Fibroblast of the aortic adventitia (primary cell): Measurements from ENCODE around the gene TSHZ3. TPM values are rescaled to one million over a fixed set of nuclear protein-coding genes. Genes with fewer than 3 reads are reported as not detected.

Source experiments
- DNase-seq: peaks from one replicate; pipeline ENCODE4 v3.0.0-alpha.2; 2010; ENCODE audit warnings: low read depth
- H3K4me3 ChIP-seq: 2 replicates; pipeline ENCODE4 v1.5.1; 2011; ENCODE audit warnings: low read depth, mild to moderate bottlenecking, control low read depth, low read length, moderate library complexity
- total RNA-seq: library from RNA; depleted of rRNA; stranded (reverse); fragments of >200 nt; gene quantifications from 2 replicates; pipeline ENCODE4 v1.2.3, GENCODE V29; 2012; ENCODE audit warnings: low replicate concordance
- TF ChIP-seq, protein P1 (sequence below): IDR thresholded peaks from 2 replicates; pipeline ENCODE4 v1.5.1; 2011; ENCODE audit warnings: mild to moderate bottlenecking, low read length, control low read depth, inconsistent platforms; ENCODE audit not compliant: insufficient read depth

The TSHZ3 gene
- total RNA-seq, 1 donor: 14.0 TPM

DNA sequence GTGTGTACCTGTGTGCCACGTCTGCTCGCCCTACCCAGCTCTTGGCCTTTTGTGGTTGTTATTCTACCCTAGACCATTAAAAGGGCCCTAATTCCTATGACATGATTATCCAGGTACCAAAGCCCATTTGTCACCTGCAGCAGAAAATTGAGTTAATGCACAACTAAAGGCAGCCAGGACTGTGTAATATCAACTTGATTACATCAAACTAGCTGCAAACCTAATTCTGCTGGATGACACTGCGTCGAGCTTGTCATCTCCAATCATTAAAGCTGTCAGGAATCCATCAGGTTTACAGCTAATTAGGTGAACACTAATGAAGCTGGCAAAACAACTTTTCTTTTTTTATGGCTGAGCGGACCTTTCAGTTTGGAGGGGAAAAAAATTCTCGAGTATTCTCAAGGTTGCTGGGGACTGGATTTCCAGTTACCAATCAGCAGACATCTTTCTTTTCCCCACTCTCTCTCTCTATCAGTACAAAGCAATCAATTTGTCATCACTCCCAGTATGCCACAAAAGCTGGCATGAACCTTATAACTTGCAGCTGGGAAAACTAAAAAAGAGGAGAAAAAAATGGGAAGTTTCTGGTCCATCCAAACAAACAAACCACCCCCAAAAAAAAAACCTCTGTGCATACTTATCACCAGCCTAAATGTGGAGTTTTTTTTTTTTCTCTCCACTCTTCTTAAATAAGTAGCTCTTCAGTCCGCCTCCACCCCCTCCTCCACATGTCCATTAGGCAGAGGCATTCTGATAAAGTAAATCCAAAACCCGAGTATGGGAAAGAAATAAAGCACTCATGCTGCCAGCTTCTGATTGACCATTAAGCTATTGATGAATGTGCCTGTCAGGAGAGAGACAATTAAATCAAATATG, 2.8 kb downstream of the TSHZ3 start:
- DNase-seq: no peak
- TF ChIP-seq, protein P1, sequence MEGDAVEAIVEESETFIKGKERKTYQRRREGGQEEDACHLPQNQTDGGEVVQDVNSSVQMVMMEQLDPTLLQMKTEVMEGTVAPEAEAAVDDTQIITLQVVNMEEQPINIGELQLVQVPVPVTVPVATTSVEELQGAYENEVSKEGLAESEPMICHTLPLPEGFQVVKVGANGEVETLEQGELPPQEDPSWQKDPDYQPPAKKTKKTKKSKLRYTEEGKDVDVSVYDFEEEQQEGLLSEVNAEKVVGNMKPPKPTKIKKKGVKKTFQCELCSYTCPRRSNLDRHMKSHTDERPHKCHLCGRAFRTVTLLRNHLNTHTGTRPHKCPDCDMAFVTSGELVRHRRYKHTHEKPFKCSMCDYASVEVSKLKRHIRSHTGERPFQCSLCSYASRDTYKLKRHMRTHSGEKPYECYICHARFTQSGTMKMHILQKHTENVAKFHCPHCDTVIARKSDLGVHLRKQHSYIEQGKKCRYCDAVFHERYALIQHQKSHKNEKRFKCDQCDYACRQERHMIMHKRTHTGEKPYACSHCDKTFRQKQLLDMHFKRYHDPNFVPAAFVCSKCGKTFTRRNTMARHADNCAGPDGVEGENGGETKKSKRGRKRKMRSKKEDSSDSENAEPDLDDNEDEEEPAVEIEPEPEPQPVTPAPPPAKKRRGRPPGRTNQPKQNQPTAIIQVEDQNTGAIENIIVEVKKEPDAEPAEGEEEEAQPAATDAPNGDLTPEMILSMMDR: no peak
- H3K4me3 ChIP-seq: no peak overlapping the region

GRCh38 chr19:31344403-31344802, 4.8 kb downstream of the TSHZ3 start:
- DNase-seq: no peak
- no peak overlapping the region for H3K4me3 ChIP-seq

GRCh38 chr19:31342926-31343325, 6.3 kb downstream of the TSHZ3 start:
- DNase-seq: no peak
- TF ChIP-seq, protein P1: no peak
- no peak overlapping the region for H3K4me3 ChIP-seq

More at GRCh38 chr19:31344403-31344802, 4.8 kb downstream of the TSHZ3 start:
- TF ChIP-seq, protein P1: no peak

DNA sequence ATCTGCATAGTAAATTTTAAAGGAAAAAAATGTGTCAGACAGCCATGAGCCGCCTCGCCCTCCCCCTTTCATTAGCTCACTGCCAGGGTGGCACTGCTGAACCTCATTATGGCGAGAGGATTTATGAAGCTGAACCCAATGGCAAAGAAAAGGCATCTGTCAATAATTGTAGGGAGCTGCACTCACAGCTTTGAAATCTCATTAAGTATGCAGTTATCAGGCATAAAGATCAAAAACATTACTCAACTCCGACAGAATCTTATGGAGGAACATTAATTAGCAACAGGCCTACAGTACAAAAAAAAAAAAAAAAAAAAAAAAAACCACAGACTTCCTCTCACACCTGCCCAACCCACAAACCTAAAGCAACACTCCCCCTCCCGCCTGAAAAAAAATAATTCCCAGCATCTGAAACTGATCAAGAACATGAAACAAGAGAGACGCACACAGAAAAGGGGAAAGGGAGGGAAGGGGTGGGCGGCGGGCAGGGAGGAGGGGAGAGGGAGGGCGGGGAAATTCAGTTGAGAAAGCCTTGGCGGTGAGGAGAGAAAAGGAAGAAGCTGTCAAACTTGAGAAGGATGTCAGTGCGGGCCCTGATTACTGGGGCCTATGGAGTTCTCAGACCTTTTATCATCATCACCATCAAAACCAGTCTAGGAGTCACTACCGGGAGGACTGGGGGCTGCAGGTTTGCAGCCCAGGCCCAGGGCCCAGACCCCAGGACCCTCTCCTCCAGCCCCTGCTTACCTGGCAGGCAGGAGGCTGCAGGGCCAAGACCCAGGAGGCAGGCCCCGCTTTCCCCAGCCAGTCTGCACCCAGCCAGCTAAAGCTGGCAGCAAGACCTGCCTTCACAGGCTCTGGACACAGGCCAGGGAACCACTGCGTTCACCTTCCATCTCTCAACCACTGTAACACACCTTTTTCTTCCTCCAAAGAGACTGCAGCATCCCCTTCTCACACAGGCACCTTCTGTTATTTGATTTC, 8.9 kb downstream of the TSHZ3 start:
- DNase-seq: no peak
- H3K4me3 ChIP-seq: no peak overlapping the region

GRCh38 chr19:31339411-31339810, 9.8 kb downstream of the TSHZ3 start:
- no peak for DNase-seq
- no peak overlapping the region for H3K4me3 ChIP-seq
- TF ChIP-seq, protein P1: no peak

More for the DNA sequence above, 8.9 kb downstream of the TSHZ3 start:
- TF ChIP-seq, protein P1: no peak

DNA sequence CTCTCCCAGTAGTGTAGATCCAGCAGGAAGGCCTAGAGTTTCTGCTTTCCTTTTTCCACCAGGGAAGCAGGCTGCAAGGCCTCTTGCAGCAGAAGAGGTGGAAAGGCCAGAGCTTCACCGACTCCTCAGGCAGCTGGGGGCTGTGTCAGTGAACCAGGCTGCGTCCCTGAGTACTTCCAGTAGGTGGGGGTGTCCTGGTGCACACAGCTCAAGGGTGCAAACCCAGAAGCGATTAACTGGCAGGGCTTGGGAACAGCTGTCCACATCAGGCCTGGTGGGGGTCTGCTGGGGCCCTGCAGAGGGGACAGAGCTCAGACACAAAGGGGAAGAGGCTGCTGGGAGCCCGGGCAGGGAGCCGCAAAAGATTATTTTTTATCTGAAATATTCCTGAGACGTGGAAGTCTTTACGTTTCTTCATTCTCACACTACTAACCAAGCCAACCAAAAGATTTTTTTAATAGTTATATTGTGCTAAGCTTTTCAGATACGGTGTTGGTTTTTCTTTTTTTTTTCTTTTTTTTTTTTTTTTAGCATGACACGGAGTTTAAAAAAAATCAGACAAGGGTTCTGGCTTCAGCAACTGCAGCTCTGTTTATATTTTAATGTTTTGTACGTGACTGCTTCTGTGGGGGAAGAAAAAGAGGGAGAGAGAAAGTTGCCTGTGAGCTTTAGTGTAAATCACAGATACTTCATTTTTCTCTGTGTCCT, 11.0 kb downstream of the TSHZ3 start:
- peak overlapping the region; percentile 11 for H3K4me3 ChIP-seq
- TF ChIP-seq, protein P1: peak; percentile 84
- DNase-seq: peak; percentile 75
